C4-2B (cell line): ENCODE measurements around the gene ZNF197.

ENCODE experiments used
- H3K27ac ChIP-seq: fragments of 450-650 bp; 2 replicates; pipeline ENCODE4 v1.5.1; 2017
- CTCF ChIP-seq: fragments of 450-650 bp; conservative IDR thresholded peaks from 2 replicates; pipeline ENCODE4 v1.5.1; 2017; ENCODE audit warnings: mild to moderate bottlenecking
- ZFX ChIP-seq: fragments of 450-650 bp; IDR thresholded peaks from 2 replicates; pipeline ENCODE4 v1.6.1; 2017

Gene ZNF197

GRCh38 chr3:44685128-44685800 lies 60.4 kb downstream of the ZNF197 start:
- TF ChIP-seq ZFX, result no peak
- no peak for TF ChIP-seq CTCF
- H3K27ac ChIP-seq, result no peak overlapping the region

DNA sequence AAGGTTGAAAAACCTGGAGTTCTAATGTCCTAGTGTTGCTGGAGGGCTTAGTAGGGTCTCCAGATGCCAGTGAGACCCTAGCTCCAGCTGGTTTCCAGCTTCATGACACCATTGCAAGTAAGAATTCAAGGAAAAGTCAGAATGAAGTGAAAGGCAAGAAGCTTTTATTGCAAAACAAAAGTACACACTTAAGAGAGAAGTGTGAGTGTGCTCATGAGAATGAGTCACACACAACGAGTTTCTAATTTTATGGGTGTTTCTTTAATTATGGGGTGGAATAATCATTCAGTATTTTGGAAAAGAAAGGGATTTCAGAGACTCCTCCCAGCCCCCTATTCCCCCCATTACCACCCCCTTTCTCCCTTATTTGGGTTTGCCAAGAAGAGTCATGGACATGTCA lies 63.1 kb downstream of the ZNF197 start:
- TF ChIP-seq CTCF (no peak), ZFX (no peak)

More for the DNA sequence above, 63.1 kb downstream of the ZNF197 start:
- no peak overlapping the region for H3K27ac ChIP-seq
